Natural killer cell (primary cell): ENCODE measurements around the gene PRSS57. TPM values are rescaled to one million over a fixed set of nuclear protein-coding genes. Genes with fewer than 3 reads are reported as not detected.

ENCODE experiments used
- ATAC-seq, 3 donors: fragments of 150-1000 bp in 2 of 3; fragments of 200-7000 bp in 1 of 3; cut with Tn5 transposase; 1 replicate in 1 of 3; 2 replicates in 2 of 3; pipeline ENCODE4 v1.10.0; 2021; ENCODE audit warnings: mild to moderate bottlenecking in 2 of 3, moderate library complexity in 2 of 3
- DNase-seq, 2 donors: peaks; one replicate each; pipeline versions ENCODE4 v3.0.0 to v3.0.0-alpha.2; 2013 to 2021; ENCODE audit warnings: mixed read lengths in 1 of 2
- H3K27ac ChIP-seq: one replicate; pipeline ENCODE4 v1.5.1; 2013; ENCODE audit warnings: mild to moderate bottlenecking, low read length
- H3K27me3 ChIP-seq: one replicate; pipeline ENCODE4 v1.6.1; 2013; ENCODE audit warnings: low read length; ENCODE audit not compliant: control insufficient read depth, insufficient read depth
- H3K36me3 ChIP-seq: one replicate; pipeline ENCODE4 v1.6.1; 2013; ENCODE audit warnings: low read length; ENCODE audit not compliant: control insufficient read depth, insufficient read depth
- H3K4me1 ChIP-seq: one replicate; pipeline ENCODE4 v1.6.1; 2013; ENCODE audit warnings: low read length; ENCODE audit not compliant: control insufficient read depth, insufficient read depth
- H3K4me3 ChIP-seq: one replicate; pipeline ENCODE4 v1.5.1; 2013; ENCODE audit warnings: low read length
- H3K9me3 ChIP-seq: one replicate; pipeline ENCODE4 v1.6.1; 2013; ENCODE audit warnings: low read length; ENCODE audit not compliant: control insufficient read depth, insufficient read depth
- H3K27ac Mint-ChIP-seq, 2 donors: one replicate each; pipeline ENCODE4 v1.8.0; 2022; ENCODE audit warnings: mild to moderate bottlenecking in 2 of 2, mixed read lengths in 2 of 2, moderate library complexity in 1 of 2
- H3K27me3 Mint-ChIP-seq, 2 donors: one replicate each; pipeline ENCODE4 v1.8.0; 2022; ENCODE audit warnings: low read depth in 2 of 2, mixed read lengths in 2 of 2
- H3K36me3 Mint-ChIP-seq: one replicate; pipeline ENCODE4 v1.8.0; 2022; ENCODE audit warnings: mixed read lengths
- H3K4me1 Mint-ChIP-seq, 2 donors: one replicate each; pipeline ENCODE4 v1.8.0; 2022; ENCODE audit warnings: mixed read lengths in 2 of 2
- H3K4me3 Mint-ChIP-seq: one replicate; pipeline ENCODE4 v1.8.0; 2022; ENCODE audit warnings: mild to moderate bottlenecking, moderate library complexity, mixed read lengths
- H3K9me3 Mint-ChIP-seq, 2 donors: one replicate each; pipeline ENCODE4 v1.8.0; 2022; ENCODE audit warnings: mixed read lengths in 2 of 2
- WGBS: methylation state at CpG from one replicate; pipeline ENCODE4 v1.1.7; 2013; ENCODE audit warnings: missing lambda C conversion rate; ENCODE audit not compliant: insufficient coverage; 5-methylcytosine and 5-hydroxymethylcytosine counted together
- intact Hi-C: fragments of 100-400 bp; cut with micrococcal nuclease; formaldehyde crosslinking; loops from one replicate; pipeline ENCODE4 v1.14.2; 2022
- total RNA-seq, 4 donors: library from RNA; stranded (reverse); fragments of 120-200 nt in 1 of 4; gene quantifications; one replicate each; pipeline versions ENCODE4 v1.2.3 to v1.2.4, GENCODE V29; 2013 to 2022
- TF ChIP-seq, protein P1 (sequence below): fragments of 200-600 bp; IDR thresholded peaks from one replicate; pipeline ENCODE4 v1.8.0; 2022; ENCODE audit warnings: antibody characterized with exemption

The PRSS57 gene
- total RNA-seq, 3 donors from 2014 or later (not counting 1 experiment from before 2014, with no cell fraction given), result 1.5 to 11.7 (median 4.5) TPM

- 96% methylated on average over 11 of the region's 11 CpGs for WGBS
- ATAC-seq, result no peak
- H3K9me3 Mint-ChIP-seq, result no peaks in the 10 kb centered on the region
- H3K27me3 Mint-ChIP-seq, result no peaks in the 10 kb centered on the region
- Histone ChIP-seq H3K4me1 (peaks cover 32% of the 10 kb centered on the region), H3K27me3 (no peaks in the 10 kb centered on the region), H3K36me3 (peaks cover 65% of the 10 kb centered on the region), H3K4me3 (no peak overlapping the region), H3K27ac (no peak overlapping the region), H3K9me3 (no peaks in the 10 kb centered on the region)
- DNase-seq, result no peak
- TF ChIP-seq, protein P1, sequence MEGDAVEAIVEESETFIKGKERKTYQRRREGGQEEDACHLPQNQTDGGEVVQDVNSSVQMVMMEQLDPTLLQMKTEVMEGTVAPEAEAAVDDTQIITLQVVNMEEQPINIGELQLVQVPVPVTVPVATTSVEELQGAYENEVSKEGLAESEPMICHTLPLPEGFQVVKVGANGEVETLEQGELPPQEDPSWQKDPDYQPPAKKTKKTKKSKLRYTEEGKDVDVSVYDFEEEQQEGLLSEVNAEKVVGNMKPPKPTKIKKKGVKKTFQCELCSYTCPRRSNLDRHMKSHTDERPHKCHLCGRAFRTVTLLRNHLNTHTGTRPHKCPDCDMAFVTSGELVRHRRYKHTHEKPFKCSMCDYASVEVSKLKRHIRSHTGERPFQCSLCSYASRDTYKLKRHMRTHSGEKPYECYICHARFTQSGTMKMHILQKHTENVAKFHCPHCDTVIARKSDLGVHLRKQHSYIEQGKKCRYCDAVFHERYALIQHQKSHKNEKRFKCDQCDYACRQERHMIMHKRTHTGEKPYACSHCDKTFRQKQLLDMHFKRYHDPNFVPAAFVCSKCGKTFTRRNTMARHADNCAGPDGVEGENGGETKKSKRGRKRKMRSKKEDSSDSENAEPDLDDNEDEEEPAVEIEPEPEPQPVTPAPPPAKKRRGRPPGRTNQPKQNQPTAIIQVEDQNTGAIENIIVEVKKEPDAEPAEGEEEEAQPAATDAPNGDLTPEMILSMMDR, result no peak
- no peak overlapping the region for H3K27ac Mint-ChIP-seq
- no peak overlapping the region for H3K4me3 Mint-ChIP-seq
- H3K4me1 Mint-ChIP-seq, result peaks cover 6 to 11% of the 10 kb centered on the region in 2 donors
- no peaks in the 10 kb centered on the region for H3K36me3 Mint-ChIP-seq
- intact Hi-C loops, result no loop called here
Measured at GRCh38 chr19:650121-650520, 45.1 kb downstream of the PRSS57 start.

DNA sequence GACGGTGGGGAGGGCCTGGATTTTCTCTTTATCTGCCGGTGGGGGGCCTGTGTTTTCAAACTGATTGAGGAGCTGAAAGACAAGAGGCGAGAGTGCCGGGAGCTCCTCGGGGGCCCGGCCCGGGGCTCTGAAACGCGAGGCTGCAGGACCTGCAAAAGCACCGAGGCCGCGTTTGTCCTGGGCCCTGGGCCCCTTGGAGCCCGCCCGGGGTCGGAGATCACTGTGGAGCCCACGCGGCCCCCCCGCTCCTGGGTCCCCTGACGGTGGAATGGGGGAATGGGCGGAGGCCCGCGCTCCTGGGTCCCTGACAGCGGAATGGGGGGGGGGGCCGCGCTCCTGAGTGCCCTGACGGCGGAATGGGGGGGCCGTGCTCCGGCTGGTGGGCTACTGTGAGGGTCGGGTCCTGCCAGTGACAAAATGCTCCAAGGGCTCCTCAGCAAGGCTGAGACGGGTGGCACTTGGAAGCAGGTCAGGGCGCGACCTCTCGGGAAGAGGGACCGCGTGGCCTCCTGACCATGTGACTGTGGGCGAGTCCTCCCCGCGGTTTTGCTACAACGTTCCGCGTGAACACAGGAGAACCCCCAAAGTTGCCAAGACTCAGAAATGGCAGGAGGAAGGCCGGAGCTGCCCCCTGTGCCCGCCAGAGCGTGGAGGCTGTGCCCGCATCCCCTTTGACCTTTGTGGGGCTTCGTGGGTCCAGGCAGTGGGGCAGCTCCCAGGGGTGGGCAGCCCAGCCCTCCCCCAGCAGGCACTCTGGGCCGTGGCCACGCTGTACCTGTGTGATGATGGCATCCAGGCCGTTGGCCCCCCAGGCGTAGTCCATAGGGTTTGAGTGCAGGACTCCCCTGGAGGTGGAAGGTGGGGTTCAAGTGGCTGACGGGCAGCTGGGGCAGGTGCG, 46.1 kb downstream of the PRSS57 start:
- H3K9me3 Mint-ChIP-seq, result no peaks in the 10 kb centered on the region
- no peak for ATAC-seq
- TF ChIP-seq, protein P1, result no peak
- peaks cover 25% of the 10 kb centered on the region for H3K4me1 ChIP-seq
- no peak overlapping the region for H3K27ac ChIP-seq
- peaks cover 65% of the 10 kb centered on the region for H3K36me3 ChIP-seq
- no peak overlapping the region for H3K27ac Mint-ChIP-seq
- H3K4me1 Mint-ChIP-seq, result peaks cover 0 to 4% of the 10 kb centered on the region in 2 donors
- no peaks in the 10 kb centered on the region for H3K36me3 Mint-ChIP-seq
- no peak overlapping the region for H3K4me3 Mint-ChIP-seq
- no peaks in the 10 kb centered on the region for H3K9me3 ChIP-seq
- WGBS, result 93% methylated on average over 49 of the region's 53 CpGs
- intact Hi-C loops, result no loop called here
- H3K27me3 ChIP-seq, result no peaks in the 10 kb centered on the region
- DNase-seq, result no peak
- no peaks in the 10 kb centered on the region for H3K27me3 Mint-ChIP-seq
- no peak overlapping the region for H3K4me3 ChIP-seq

GRCh38 chr19:648305-648704, 46.9 kb downstream of the PRSS57 start:
- H3K4me3 Mint-ChIP-seq, result no peak overlapping the region
- Histone ChIP-seq H3K27ac (no peak overlapping the region), H3K4me1 (peaks cover 16% of the 10 kb centered on the region), H3K36me3 (peaks cover 56% of the 10 kb centered on the region), H3K9me3 (no peaks in the 10 kb centered on the region), H3K4me3 (no peak overlapping the region), H3K27me3 (no peaks in the 10 kb centered on the region)
- TF ChIP-seq, protein P1, result no peak
- H3K27ac Mint-ChIP-seq, result no peak overlapping the region
- H3K4me1 Mint-ChIP-seq, result peaks cover 0 to 4% of the 10 kb centered on the region in 2 donors
- H3K36me3 Mint-ChIP-seq, result no peaks in the 10 kb centered on the region
- ATAC-seq (no peak), DNase-seq (no peak)
- no peaks in the 10 kb centered on the region for H3K27me3 Mint-ChIP-seq
- WGBS, result 96% methylated on average over 28 of the region's 29 CpGs
- no peaks in the 10 kb centered on the region for H3K9me3 Mint-ChIP-seq
- intact Hi-C loops, result no loop called here
